Amygdala (tissue), 56 donors: ENCODE measurements around the gene WDR38.

ENCODE experiments used
- DNase-seq, 56 donors: peaks; one replicate each; lab custom pipeline; 2025; lab: John Stamatoyannopoulos, UW

WDR38 gene

DNA sequence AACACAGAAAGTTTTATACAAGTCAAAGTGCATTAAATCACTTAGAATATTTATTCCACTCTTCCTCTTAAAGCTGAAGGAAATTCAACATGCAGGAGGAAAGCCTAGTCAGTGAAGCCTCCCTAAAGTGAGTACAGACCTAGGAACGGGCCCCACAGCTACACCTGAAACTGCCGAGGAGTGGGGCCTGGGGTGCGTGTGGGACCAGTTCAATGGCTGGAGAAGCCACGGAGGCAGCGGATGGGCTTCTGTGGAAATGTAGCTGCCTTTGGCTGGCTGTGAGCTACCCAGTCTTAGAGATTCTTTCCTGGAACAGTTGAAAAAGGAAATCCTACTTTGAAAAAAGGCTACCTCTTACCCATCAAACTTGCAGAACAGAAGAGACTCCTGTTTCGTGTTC, 25.3 kb downstream of the WDR38 start:
- DNase-seq: no peak

DNA sequence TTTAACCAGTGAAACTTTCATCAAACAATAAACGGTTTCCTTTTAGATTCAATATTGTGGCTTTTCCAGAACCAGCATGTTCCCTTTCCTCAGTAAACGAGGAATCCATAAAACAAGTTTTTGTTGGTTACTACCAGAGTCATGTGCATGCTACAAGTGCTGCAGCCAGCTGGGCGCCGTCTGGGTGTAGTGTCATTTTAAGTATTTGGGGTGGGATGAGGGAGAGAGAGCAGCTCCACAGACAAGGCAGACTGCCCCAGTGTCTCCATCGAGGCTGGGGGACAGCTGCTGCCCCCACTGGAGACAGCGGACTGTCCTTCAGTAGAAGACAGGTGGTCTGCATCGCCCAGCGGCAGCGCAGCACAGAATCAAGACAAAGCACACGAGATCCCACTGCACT, 26.0 kb downstream of the WDR38 start:
- no peak for DNase-seq

DNA sequence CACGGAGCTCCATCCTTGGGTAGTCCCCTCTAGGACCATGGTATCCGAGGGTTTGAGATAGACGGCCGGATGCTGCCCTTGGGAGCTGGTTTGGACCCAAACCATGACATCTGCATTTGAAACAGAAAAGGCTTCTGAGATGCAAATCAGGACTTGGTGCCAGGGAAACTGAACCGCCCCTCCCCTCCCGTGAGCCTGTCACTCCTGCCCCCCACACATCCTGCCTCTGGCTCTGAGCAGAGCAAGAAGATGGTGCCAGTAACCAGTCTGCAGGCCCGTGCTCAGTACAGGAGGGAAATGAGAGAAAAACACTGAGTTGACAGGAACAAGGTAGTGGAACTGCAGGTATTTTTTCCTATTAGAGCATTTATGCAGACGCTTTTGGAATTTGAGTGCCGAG, 27.2 kb downstream of the WDR38 start:
- peak in 13 of 56 donors; percentile 14 to 49 (median 26) for DNase-seq

DNA sequence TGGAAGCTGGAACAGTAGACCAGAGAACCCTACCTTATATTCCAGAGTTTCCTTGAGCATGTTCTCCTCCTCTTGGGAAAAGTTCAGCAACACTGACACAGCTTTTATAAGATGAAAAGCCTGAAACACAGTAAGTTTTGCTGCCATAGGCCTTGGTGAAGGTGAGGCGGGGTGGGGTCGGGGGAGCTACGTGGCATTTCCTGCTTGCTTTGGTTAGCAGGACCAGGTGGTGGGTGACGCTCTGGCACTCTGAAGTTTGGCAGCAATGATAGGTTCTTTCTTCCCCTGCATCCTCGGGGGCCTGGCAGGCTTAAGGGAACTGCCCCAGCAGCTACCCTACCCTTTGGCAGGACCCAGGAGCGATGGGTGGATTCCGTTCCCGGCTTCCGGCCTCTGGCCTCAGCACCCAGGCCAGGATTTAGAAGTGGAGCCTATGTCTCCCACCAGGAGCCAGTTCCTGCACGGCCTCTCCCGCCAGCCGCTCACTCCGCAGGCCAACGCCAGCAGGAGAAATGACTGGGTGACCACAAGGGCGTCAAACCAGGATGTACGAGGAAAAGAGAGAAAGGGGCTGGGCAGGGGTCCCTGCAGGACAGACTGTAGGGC, 28.0 kb downstream of the WDR38 start:
- no peak for DNase-seq

DNA sequence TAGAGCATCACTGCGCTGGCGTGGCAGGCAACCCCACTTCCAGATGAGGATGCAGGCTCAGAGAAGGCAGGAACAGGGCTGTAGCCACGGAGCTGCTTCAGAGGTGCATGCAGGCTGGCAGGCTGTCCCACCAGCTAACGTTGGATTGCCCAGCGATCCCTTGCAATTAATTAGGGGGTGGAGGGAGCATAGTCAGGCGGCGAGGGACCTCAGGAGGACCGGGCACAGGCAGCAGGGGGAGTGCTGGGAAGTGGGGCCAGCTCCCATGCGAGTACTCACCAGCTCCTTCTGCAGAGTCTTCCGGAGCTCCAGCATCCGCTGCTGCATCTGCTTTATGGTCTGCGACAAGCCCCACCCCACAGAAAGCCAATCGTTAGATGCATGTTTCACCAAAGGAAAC, 29.0 kb downstream of the WDR38 start:
- DNase-seq: no peak

DNA sequence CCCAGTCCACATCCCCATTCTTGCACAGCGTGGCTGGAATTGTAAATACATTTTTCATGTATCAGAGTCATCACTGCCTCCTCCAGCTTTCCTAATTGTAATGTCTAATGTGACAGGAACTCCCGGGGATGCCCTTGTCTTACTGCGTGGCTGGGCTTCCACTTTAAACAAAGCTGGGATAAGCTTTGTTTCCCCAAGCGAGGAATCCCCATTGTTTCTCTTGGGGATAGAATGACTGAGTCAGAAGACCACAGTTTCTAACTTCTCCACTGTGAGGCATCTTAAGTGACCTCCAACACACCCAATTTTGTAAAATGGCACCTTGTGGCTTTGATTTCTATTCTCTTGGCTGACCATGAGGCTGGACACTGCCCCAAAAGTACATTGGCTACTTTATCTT, 31.1 kb downstream of the WDR38 start:
- DNase-seq: no peak

DNA sequence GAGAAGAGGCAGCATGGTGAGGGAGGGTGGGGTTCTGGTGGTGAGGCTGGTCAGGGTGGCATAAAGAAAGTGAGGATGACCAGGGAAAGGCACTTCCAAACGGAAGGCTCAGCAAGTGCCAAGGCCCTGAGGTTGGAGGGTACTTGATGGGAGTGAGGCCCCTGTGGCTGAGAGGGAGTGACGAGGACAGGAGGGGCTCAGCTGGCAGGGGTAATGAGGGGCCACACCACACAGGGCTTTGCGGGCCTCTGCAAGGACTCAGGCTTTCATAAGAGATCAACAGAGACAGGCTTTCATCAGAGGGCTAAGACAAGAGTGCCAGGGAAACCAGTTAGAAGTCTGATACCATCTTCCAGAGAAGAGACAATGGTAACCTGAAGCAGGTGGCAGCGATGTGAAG, 32.3 kb downstream of the WDR38 start:
- DNase-seq: no peak

DNA sequence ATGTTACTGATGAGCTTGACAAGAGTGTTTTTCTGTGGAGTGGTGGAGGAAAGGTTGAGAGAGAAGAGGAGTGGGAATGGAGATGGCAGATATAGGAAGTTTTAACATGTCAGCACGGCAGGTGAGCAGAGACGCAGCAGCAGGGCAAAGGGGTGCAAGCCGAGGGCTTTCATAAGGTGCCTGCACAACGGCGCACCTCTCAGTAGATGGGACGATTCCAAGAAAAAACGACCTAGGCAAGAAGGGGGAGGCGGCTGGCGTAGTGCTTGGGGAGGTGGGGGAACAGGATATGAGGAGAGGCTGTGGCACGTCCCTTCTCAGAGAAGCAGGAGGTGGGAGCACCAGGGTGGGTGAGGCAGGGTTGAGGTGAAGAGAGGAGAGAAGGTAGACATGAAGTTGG, 33.2 kb downstream of the WDR38 start:
- no peak for DNase-seq

DNA sequence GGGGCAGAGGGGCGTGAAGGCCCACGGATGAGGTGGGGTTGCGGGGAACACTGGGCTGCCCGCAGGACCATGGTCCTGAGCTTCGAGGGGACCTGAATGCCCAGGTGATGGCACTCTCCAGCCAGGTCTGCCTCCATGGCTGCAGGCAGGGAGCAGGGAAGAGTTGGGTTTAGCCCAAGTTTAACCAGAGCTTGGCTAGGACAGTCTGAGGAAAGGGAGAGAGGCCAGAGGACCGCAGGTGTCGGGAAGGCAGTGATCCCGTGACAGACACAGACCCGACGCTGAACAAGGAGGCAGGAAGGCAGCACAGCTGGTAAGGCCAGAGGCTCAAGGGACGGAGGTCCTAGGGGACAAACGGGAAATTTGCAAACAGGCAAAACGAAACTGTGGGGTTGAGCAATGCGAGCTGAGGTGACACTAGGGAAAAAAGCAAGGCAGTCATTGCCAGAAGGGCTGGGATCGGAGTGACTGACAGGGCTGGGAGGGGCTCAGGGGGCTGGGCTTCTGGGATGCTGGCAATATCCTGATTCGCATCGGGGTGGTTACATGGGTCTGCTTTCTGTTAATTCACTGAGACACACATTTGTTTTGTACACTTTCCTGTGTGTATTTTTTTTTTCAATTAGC, 33.7 kb downstream of the WDR38 start:
- DNase-seq: no peak

DNA sequence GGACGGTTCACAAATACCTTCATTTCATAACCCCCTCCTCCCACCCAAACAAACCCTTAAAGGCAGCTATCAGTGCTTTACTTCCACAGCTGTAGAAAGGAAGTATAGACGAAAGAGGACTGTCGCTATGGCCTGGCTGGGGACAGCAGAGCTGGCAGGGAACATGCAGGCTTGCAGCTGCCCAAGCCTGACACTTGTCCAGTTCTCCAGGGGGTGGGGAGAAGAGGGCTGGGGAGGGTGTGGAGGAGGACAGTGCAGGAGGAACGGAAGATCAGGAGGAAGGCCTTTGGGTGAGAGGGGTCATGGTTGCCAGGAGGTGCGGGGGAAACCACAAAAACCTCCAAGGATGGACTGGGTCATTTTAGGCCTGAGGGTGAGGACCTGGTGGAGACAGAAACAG, 34.6 kb downstream of the WDR38 start:
- DNase-seq: peak in 4 of 56 donors; percentile 5 to 12 (median 8)

DNA sequence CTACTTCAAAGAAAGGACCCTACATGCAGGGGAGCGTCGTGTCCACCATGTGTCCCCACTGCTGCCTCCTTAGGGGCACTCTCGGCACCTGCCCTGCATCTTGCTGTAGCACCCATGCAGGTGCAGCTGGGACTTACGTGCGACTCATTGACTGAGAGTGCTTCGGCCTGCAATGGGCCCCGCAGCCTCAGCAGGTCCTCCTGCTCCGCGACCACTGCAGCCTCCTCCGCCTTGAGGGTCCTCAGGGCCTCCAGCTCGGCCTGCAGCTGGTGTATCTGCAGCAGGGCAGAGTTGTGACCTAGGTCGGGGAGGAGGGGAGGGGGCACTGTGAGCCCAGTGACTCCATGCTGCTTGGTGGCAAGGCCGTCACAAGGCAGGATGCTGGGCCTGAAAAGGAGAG, 35.7 kb downstream of the WDR38 start:
- DNase-seq: no peak

DNA sequence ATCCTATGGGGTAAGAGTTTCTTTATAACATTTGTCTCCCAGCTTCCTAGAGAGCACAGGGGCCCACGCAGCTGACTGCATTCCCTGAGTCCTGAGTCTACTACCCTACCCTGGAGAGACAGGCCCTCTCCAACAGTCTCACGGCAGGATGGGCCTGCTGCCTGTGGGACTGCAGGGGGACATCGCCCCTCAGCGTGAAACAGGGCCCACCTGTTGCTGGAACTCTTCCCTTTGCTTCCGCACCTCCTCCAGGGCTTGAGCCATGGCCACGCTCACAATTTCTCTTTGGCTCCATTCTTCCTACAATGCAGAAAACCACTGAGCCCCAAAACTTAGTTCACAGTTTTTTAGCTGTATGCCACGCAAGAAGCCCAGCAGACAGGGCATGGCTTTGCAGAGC, 36.9 kb downstream of the WDR38 start:
- DNase-seq: no peak

DNA sequence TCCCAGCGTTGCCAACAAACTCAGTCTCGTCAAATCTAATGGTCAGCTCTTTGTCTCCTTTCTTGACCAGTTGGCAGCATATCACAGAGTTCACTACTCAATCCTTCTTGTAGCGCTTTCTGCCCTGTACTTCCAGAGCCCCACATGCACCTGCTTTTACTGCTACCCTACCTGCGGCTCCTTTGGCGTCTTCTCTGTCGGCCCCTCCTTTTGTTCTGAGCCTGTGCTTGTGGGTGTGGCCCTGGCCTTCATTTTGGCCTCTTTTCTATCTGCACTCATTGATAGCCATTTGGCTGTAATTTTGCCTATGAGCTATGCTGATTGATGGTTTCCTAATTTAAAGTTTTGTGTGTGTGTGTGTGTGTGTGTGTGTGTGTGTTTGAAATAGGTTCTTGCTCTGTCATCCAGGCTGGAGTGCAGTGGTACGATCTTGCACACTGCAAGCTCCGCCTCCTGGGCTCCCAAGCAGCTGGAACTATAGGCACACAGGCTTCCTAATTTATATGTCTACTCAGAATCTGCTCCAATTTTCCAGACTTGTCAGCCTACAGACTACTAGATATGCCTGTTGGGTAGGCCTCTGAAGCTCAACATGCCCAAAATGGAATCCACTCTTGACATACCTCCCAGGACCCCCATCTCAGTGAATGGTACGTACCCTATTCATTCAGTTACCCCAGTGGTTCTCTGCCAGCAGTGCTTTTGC, 40.9 kb downstream of the WDR38 start:
- peak in 9 of 56 donors; percentile 10 to 48 (median 31) for DNase-seq

DNA sequence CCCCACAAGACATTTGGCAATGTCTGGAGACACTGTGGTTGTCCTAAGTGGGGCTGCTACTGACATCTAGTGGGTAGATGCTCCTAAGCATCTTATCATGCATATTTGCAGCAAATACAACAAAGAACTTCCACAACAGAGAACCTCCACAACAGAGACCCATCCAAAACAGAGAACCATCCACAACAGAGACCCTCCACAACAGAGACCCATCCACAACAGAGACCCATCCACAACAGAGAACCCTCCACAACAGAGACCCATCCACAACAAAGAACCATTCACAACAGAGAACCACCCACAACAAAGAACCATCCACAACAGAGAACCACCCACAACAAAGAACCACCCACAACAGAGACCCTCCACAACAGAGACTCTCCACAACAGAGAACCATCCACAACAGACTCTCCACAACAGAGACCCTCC, 41.5 kb downstream of the WDR38 start:
- DNase-seq: peak in 13 of 56 donors; percentile 10 to 48 (median 24)

DNA sequence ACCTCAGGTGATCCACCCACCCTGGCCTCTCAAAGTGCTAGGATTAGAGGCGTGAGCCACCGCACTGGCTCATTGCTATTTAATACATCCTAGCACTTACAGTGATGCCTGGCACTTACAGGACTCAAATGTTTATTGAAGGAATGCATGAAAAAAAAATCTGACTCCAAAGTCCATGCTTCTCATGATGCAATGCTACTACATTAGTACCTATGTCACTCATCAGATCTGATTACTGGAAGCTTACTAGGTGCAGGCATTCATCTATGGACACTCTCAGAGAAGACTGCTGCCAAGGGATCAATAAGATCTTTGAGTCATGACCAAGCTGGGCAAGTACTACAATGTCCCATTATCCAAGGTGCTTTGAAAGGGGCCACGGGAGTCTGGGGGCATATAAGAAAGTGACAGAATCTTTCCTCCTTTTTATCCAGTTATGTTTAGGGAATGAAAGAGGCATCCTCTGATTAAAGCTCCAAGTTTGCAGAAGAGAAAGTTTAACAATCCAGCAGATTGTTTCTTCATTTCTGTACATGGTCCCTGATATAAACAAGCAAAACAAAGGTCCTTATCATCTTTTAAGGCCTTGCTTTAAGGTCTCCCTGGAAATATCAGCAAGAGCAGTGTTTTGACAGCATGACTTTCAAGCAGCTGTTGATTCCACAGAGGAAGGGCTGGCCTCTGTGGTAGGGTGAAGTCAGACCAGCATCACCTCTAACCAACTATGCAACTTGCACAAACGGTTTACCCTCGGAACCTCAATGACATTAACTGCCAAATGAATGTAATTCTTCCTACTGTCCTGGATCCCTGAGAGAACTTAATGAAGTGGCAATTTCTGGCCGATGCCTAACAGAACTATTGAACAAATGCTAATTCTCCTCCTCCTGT, 44.6 kb downstream of the WDR38 start:
- no peak for DNase-seq

DNA sequence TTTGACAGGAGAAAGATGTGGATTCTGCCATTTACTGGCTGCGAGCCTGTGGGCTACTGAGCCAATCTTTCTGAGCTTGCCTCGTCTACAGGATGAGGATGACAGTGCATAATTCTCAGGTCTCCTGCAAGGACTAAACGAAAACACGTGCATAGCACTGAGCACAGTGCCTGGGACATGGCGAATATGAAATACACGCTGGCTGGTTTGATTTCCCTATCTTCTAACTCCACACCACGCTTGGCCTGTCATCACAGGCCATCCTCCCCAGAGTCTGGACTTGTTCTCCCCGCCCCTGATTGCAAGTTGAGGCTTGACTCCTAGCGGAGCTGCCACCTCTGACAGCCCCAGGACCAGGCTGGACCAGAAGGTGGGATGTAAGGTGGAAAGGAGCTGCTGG, 46.6 kb downstream of the WDR38 start:
- no peak for DNase-seq

DNA sequence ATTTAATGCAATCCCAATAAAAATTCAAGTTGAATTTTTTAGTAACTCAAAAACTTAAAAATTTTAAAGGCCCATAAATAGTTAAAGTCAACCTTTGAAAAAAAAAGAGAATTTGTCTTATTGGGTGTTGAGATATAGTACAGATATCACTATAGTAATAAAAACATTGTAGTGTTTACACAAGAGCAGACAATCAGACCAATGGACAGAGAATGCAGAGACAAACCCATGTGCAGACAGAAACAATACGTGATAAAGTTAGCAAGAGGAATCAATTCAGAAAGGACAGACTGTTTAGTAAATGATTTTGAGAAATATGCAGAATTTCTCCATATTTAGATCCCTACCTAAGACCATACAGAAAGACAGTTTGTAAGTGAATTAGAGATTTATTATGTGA, 53.7 kb downstream of the WDR38 start:
- DNase-seq: no peak
